Activated T-cell treated with anti-CD3 and anti-CD28 coated beads, Interleukin-2, amount 50 U/mL, for 1 hour (primary cell): Measurements from ENCODE around the gene CAPN14.

Experiments used
- DNase-seq: peaks from one replicate; pipeline ENCODE4 v3.0.0-alpha.2; 2020

CAPN14 gene

DNA sequence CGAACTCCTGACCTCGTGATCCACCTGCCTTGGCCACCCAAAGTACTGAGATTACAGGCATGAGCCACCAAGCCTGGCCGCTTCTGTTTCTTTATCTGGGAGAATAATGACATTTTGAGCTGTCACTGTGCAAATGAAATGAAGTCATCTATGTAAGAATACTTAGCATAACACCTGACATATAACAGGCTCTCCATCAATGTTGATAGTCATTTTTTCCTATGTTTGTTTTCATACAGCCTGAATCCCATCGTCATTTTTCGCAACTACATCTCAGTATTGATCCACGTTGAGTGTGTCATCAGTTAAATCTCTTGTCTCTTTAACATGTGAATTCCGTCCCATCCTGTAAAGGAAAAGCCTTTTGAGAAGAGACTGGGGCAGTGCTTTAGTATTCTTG, 6.4 kb upstream of the CAPN14 start:
- DNase-seq: no peak

DNA sequence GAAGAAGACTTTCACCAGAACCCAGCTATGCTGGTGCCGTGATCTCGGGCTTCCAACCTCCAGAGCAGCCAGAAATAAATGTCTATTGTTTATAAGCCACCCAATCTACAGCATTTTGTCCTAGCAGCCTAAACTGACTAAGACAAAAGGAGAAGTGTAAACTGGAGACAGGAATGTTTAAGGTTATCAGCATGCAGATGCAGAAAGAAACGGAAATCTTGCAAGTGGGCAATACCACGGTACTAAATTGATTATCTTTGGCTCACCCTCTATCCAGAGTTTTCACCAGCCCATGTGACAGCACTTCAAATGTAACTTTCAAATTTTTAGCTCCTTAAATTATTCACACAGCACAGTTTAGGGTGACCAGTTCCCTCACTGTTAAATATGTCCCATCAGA, 5.7 kb upstream of the CAPN14 start:
- DNase-seq: no peak

DNA sequence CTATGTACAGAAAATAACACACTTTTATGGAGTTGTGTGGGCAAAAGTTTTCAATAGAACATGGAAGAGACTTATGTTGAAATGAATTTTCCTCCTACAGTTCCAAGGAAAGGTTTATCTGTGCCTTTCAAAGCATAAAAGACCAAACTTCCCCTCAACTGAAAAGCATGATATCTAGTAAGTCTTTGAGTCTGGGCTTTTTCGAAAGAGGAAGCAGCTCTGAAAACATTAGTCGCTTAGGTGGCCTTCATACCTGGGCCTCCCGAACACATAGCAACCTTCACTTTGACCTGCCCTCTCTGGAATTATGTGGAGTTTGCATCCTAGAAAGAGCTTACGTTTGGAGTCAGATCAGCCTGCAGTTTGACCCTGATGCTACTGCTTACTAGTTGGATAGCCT, 4.8 kb upstream of the CAPN14 start:
- no peak for DNase-seq

- DNase-seq: no peak
Observed at GRCh38 chr2:31221544-31221943, 4.2 kb upstream of the CAPN14 start.

GRCh38 chr2:31219131-31219969, 2.0 kb upstream of the CAPN14 start:
- DNase-seq: no peak

GRCh38 chr2:31216734-31217133, 581 bp downstream of the CAPN14 start:
- DNase-seq: no peak

- no peak for DNase-seq
Observed at GRCh38 chr2:31214444-31214915, 2.8 kb downstream of the CAPN14 start.

- no peak for DNase-seq
Observed at GRCh38 chr2:31213601-31214443, 3.5 kb downstream of the CAPN14 start.

- no peak for DNase-seq
Observed at GRCh38 chr2:31212659-31213600, 4.4 kb downstream of the CAPN14 start.

- no peak for DNase-seq
Observed at GRCh38 chr2:31208240-31208639, 9.1 kb downstream of the CAPN14 start.

DNA sequence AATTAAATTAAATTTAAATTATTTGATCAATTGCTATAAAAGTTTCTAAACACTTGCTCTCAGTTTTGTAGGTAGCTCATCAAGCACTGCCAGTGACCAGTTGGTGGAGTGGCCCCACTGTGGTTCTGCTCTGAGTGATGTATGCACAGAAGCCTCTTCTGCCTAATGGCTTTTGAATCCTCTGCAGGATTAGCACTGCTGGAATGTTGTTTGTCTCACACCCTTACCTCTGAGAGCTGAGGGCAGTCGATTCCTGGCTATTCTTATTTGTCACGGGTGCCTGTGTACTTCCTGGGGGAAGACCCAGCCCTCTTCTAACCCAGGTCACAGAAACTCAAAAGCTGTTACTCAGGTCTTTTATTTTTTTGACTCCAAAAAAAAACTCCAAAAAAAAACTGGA, 9.5 kb downstream of the CAPN14 start:
- no peak for DNase-seq

- DNase-seq: no peak
Observed at GRCh38 chr2:31205613-31206012, 11.7 kb downstream of the CAPN14 start.

- no peak for DNase-seq
Observed at GRCh38 chr2:31205186-31205585, 12.1 kb downstream of the CAPN14 start.

DNA sequence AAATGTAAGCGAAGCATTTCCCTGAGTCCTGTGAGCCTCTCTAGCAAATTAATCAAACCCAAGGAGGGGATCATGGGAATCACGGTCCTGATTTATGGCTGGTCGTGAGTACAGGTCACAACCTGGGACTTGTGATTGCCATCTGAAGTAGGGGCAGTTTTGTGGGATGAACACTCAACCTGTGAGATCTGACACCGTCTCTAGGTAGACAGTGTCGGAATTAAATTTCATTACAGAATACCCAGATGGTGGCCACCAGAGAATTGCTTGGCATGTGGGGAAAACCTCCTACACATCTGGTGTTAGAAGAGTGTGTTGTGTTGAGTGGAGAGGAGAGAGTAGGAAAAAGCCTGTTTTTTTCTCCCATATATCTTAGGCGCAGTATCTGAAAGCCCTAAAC, 12.5 kb downstream of the CAPN14 start:
- no peak for DNase-seq

DNA sequence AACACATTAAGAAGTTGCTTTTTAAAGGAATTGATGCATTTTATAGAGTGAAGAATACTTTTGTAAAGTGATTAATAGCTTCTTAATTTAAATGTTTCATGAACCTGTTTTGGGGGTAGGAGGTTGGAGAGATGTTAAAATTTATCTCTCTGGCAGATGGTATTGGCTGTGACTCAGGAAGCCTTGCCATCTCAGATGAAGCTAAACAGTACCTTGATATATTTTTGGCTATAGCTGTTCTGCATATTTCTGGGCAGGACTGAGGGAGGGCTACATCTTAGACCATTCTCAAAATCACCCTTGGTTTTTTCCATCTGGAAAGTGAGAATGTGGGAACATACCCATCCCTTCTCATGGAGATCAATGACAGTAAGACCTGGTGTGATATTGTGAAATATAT, 13.4 kb downstream of the CAPN14 start:
- DNase-seq: no peak

- no peak for DNase-seq
Observed at GRCh38 chr2:31202833-31203232, 14.5 kb downstream of the CAPN14 start.

DNA sequence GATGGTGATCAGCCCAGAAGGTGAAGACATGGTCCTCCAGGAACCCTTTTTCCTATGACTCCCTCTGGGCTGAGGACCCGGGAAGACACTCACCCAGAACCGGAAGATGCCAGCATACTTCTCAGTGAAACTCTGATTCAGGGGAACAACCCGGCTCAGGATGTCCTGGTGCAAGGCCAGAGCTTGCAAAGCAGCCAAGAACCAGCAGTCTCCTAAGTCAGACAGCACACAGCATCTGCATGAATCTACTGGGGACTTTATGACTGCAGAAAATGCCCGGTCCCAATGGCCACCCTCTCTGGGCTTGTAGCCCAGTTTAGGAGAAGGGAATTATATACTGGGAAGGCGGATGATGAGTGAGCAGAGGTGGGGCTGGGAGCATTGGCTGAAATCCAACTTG, 15.3 kb downstream of the CAPN14 start:
- no peak for DNase-seq

GRCh38 chr2:31200972-31201371, 16.3 kb downstream of the CAPN14 start:
- no peak for DNase-seq

DNA sequence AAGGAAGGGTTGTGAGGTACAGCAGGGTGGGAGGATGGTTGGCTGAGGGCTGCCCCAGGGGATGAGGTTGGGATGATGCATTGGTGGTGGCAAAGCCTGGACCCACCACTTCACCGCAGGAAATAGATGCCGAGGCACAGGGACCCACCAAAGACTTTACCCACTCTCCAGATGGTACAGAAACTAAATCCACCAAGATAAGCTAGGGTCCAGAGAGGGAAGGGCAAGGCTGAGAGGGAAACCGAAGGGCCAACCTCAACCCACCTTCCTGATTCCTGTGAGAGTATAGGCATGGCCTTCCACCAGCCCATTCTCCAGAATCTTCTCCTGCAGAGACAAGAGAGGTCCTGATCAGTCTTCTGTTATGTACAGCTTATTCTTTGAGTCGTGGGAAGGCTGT, 18.1 kb downstream of the CAPN14 start:
- no peak for DNase-seq

- no peak for DNase-seq
Observed at GRCh38 chr2:31197669-31198068, 19.6 kb downstream of the CAPN14 start.

GRCh38 chr2:31197166-31197565, 20.1 kb downstream of the CAPN14 start:
- no peak for DNase-seq

DNA sequence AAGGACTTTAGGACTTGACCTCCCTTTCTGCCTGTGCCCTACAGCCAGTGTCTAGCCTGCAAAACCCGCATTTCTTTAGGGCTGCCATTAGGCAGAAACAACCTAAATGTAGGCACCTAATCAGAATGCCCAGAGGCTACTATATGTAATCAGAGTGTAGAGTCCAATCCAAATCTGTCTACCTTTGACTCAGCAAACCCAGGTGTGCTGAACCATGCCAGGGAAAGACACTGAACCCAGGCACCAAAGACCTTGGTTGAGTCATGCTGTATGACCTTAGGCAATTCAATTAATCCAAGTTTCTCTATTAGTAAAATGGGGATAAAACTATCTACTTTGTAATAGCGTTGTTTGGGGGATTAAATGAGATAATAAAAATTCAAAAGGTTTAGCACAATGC, 20.7 kb downstream of the CAPN14 start:
- DNase-seq: no peak

DNA sequence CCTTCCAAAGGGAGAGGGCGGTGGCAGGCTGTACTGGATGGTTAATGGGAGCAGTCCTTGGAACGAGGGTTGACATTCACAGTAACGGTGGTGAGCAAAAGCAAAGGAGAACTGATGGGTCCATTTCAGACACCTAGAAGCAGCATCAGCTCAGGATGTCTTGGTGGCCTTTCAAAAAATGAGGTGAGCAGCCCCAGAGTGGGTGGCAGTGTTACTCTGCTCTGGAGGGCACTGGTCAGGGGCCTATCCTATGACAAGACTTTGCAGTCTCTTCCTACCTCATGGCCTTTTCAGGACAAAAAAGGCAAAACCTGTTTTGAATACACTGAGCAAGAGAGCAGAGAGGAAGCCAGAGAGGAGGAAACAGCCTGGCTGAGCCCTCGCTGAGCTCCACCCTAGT, 23.5 kb downstream of the CAPN14 start:
- DNase-seq: no peak
